A172 (cell line): ENCODE results near the gene KDM6B. TPM values are rescaled to one million over a fixed set of nuclear protein-coding genes. Genes with fewer than 3 reads are reported as not detected.

Source experiments
- DNase-seq: peaks from one replicate; pipeline ENCODE4 v3.0.0-alpha.2; 2015; ENCODE audit warnings: low spot score
- total RNA-seq: library from RNA; depleted of rRNA; stranded (reverse); fragments of >200 nt; shearing (Covaris generic); gene quantifications from 2 replicates; pipeline ENCODE4 v1.2.3, GENCODE V29; 2014

Gene KDM6B
- total RNA-seq, 1 experiment from 2014 or later, result 0.16 TPM

GRCh38 chr17:7840441-7840840, 6.4 kb downstream of the KDM6B start:
- no peak for DNase-seq

DNA sequence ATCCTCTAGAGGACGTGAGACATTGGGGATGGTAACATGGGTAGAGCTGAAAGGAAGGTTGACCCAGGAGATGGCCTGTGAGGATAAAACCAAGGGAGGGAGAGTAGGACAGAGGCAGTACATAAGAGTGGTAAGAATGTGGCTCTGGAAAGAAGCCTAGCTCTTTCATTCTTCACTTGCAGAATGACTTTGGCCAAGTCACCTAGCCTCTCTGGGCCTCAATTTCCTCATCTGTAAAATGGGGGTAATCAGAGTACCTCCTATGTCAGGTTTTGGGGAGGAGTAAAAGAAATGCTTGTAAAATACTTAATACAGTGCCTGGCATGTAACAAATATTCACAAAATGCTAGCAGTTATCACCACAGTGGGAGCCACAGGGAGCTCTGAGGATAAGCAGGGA, 6.9 kb downstream of the KDM6B start:
- DNase-seq, result no peak

- peak; percentile 89 for DNase-seq
Measured at GRCh38 chr17:7841396-7841914, 7.4 kb downstream of the KDM6B start.

DNA sequence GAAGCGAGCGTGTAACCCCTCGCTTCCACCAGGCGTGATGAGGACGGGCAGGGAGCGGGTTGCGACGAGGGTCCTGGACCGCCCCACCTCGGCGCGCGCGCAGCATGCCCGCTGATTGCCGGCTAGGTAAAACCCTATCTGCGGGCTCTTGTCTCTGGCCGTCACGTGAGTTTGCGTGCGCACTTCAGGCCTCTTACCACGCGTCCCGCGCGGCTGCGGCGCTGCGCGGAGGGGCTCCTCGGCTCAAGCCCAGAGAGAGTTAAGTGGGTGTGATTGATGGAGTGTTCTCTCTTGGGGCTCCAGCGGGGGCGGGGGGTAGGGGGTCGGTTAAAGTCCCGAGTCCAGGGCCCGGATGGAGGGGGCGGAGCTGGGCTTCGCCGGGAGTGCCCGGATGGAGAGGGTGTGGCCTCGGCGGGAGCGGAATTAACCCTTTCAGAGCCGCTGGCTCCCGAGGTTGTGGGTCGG, 7.9 kb downstream of the KDM6B start:
- DNase-seq, result peak; percentile 82

DNA sequence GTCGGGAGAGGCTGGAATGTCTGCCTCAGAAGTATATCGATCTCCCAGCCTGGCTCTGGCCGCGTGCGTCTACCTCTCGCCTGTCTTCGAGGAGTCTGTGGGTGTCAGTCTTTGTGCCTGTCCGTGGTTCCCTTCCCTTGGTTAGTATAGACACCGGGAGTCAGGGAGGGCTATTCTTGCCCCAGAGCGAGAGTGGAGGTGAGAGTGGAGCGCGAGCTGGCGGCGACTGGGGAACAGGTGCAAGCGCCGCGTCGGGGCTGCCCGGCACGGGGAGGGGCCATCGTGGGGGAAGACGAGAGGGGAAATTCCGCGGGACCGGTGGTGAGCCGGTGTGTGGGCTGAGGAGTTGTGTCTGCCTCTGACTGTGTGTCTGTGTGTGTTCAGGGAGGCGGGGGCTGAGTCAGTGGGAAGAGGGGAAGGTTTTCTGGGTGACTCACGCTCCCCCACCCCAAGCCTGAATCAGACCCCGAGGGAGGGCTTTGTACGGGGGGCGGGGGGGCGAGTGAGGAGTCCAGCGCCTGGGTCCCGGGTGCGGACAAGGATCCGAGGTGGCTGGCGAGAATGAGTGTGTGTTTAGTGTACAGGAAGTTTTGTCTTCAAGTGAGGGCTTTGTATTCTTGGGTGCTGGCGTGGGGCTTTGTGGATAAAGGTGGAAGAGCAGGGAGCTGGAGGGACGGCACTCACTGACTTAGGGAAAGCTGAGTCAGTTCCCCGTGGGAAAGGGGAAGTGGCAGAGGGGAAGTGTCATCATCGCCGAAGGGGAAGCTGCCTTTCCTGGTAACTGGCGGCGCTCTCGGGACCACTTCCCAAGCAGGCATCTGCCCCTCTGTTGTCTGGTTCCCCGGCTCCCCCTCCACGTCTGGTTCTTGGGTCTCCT, 8.6 kb downstream of the KDM6B start:
- peak; percentile 92 for DNase-seq

DNA sequence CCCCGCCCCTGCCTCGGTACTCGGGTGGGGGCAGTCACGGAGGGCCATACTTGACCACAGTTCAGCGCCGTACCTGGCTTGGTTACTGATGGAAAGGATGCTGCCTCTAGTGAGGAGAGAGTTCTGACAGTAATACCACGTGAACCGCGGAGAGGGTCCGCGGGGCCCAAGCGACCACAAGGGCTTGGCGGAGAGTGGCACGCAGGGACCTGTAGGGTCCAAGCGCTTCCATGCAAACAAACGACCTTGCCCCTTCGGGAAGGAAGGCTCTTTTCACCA, 9.2 kb downstream of the KDM6B start:
- peak; percentile 14 for DNase-seq

- DNase-seq, result peak; percentile 87
Measured at GRCh38 chr17:7843536-7844291, 9.7 kb downstream of the KDM6B start.

DNA sequence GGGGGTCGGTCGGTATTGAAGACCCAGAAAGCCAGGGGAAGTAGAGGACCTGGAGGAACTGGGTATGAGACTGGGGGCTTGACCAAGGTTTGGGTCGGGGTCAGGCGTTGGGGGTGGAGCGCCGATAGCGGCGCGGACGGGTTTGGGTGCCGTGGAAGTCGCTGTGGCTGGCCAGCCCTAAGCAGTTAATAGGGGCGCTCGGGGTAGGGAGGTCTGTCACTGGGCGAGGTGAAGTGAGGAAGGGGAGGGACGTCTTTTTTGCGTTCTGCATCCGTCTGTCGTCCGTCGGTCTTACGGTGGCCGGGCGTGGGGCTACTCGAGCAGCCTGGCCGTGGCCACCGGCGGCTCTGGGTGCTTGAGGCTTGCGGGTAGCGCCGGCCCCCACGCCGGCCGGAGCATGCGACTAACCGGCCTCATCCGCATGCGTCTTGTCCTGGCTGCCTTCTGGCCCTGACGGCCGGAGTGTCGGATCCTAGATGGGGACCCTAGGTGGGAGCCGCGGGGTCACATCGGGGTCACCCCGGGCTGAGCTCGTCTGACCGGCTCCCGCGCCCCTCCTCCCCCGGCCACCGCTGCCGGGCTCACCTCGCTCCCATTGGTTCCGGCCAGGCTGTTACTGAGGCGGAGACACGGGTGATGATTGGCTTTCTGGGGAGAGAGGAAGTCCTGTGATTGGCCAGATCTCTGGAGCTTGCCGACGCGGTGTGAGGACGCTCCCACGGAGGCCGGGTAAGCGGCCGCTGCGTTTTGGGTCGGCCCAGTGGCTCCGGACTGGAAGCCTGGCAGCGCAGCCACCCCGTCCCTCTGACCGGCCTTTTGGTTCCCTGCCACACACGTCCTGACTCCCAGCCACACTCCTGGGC, 10.5 kb downstream of the KDM6B start:
- DNase-seq, result peak; percentile 93

GRCh38 chr17:7845359-7846062, 11.5 kb downstream of the KDM6B start:
- no peak for DNase-seq

DNA sequence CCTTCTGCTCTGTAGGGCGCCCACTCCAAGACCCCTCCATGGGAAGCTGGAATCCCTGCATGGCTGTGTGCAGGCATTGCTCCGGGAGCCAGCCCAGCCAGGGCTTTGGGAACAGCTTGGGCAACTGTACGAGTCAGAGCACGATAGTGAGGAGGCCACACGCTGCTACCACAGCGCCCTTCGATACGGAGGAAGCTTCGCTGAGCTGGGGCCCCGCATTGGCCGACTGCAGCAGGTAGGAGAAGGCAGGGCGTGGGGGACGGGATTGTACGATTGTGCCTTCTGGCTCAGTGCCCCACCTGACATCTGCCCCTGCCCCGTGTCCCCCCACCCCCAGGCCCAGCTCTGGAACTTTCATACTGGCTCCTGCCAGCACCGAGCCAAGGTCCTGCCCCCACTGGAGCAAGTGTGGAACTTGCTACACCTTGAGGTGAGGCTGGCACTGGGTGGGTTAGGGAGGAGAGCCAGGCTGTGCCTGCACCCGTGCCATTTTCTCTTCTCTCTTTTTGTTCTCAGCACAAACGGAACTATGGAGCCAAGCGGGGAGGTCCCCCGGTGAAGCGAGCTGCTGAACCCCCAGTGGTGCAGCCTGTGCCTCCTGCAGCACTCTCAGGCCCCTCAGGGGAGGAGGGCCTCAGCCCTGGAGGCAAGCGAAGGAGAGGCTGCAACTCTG, 12.2 kb downstream of the KDM6B start:
- DNase-seq, result no peak

DNA sequence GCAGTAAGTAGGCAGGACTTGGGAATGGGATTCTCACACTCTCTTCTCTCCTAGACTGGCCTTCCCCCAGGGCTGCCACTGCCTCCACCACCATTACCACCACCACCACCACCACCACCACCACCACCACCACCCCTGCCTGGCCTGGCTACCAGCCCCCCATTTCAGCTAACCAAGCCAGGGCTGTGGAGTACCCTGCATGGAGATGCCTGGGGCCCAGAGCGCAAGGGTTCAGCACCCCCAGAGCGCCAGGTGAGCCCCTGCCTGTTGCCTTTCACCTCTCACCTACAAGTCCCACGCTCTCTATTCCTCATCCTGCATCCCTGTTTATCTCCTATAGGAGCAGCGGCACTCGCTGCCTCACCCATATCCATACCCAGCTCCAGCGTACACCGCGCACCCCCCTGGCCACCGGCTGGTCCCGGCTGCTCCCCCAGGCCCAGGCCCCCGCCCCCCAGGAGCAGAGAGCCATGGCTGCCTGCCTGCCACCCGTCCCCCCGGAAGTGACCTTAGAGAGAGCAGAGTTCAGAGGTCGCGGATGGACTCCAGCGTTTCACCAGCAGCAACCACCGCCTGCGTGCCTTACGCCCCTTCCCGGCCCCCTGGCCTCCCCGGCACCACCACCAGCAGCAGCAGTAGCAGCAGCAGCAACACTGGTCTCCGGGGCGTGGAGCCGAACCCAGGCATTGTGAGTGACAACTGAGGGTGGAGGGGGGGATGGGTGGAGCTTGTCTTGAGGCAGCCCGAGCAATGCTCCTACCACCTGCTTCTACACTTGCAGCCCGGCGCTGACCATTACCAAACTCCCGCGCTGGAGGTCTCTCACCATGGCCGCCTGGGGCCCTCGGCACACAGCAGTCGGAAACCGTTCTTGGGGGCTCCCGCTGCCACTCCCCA, 13.0 kb downstream of the KDM6B start:
- no peak for DNase-seq

- DNase-seq, result no peak
Measured at GRCh38 chr17:7848131-7848579, 14.1 kb downstream of the KDM6B start.

DNA sequence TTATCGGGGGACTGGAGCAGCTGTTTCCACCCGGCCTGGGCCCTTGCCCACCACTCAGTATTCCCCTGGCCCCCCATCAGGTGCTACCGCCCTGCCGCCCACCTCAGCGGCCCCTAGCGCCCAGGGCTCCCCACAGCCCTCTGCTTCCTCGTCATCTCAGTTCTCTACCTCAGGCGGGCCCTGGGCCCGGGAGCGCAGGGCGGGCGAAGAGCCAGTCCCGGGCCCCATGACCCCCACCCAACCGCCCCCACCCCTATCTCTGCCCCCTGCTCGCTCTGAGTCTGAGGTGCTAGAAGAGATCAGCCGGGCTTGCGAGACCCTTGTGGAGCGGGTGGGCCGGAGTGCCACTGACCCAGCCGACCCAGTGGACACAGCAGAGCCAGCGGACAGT, 14.7 kb downstream of the KDM6B start:
- DNase-seq, result no peak

- no peak for DNase-seq
Measured at GRCh38 chr17:7849130-7849750, 15.2 kb downstream of the KDM6B start.

GRCh38 chr17:7849751-7850504, 15.9 kb downstream of the KDM6B start:
- no peak for DNase-seq

DNA sequence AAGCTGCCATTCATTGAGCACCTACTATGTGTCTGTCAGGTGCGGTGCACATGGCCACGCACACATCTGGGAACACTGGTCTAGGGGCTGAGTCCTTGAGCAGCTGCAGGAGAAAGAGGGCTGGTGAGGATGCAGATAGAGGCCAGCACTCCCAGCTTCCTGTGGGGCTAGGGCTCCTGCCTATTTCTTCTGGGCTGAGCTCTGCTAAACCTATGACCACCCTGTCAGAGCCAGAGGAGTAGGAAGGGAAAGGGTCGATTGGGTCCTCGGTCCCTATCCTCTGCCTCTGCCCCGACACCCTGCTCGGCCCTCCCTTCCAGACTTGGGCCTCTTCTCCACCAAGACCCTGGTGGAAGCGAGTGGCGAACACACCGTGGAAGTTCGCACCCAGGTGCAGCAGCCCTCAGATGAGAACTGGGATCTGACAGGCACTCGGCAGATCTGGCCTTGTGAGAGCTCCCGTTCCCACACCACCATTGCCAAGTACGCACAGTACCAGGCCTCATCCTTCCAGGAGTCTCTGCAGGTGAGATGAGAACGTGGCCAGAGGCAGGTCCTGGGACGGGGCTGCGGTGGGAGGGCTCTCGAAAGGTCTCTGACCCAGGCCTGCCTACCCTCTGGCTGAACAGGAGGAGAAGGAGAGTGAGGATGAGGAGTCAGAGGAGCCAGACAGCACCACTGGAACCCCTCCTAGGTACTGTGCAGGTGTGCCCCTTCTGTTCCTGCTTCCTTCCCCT, 16.9 kb downstream of the KDM6B start:
- no peak for DNase-seq

DNA sequence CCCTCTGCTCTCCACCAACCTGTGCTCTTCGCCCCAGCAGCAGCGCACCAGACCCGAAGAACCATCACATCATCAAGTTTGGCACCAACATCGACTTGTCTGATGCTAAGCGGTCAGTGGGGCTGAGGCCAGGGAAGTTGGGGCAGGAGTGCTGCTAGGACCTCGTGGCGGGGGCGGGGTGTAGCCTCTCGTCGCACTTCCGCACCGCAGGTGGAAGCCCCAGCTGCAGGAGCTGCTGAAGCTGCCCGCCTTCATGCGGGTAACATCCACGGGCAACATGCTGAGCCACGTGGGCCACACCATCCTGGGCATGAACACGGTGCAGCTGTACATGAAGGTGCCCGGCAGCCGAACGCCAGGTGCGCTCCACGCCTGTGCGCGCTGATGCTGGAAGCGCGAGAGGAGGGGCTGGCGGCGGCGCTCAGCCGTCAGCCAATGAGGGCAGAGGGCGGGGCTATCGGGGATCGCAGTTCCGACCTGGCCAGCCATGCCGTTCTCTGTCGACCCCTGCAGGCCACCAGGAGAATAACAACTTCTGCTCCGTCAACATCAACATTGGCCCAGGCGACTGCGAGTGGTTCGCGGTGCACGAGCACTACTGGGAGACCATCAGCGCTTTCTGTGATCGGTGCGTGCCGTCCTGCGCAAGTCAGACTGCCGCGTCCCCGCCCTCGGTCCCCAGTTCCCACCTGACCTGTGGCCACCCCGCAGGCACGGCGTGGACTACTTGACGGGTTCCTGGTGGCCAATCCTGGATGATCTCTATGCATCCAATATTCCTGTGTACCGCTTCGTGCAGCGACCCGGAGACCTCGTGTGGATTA, 17.6 kb downstream of the KDM6B start:
- DNase-seq, result peak; percentile 62
